Epithelial cell of esophagus (primary cell): ENCODE measurements around the gene SECTM1.

ENCODE experiments used
- DNase-seq: peaks from one replicate; pipeline ENCODE4 v3.0.0; 2010; ENCODE audit warnings: low read depth
- H3K4me3 ChIP-seq: 2 replicates; pipeline ENCODE4 v1.5.1; 2011; ENCODE audit warnings: mild to moderate bottlenecking, low read length, control low read depth
- TF ChIP-seq, protein P1 (sequence below): IDR thresholded peaks from 2 replicates; pipeline ENCODE4 v1.5.1; 2011; ENCODE audit warnings: low read depth, mild to moderate bottlenecking, low read length, control low read depth, inconsistent platforms; ENCODE audit not compliant: insufficient read depth; ENCODE audit errors: missing control alignments

SECTM1 gene

DNA sequence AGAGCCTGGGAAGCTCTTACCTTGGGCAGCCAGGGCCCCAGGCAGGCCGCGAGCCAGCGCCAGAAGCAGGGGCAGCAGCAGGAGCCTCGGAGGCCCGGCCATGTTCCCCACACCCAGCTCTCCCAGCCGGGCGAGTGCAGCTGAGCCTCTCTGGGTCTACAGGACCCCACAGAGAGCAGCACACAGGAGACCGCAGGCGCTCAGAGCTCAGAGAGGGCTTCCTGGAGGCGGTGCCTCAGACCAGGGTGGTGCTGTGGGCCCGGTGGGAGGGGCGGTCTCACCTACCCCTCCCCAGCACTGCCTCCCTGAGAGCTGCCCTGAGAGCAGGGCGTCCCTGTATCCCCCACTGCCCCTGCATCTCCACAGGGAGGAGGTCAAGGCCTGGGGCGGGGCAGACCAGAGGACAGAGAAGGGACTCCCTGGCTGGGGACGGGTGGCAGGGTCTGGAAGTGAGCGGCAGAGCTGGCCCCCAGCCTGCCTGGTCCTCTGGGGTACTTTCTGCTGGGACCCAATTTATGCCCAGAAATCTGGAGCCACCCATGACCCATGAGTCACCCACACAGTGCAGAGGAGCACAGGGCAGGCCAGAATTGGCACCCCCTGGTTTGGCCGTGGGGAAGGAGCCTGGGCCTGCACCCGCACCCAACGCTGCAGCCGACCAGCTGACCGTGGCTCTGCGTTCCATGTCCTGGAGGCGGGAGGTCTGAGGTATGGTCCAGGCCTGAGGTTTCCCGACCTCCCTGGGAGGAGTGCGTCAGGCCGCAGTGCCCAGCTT, 16.0 kb downstream of the SECTM1 start, which contains the start of gene CD7:
Gene CD7, minus strand, starts transcription at position 215 of the 775 bp plus-strand sequence. Its CDS starts 113 bp downstream, at position 102.
- TF ChIP-seq, protein P1, sequence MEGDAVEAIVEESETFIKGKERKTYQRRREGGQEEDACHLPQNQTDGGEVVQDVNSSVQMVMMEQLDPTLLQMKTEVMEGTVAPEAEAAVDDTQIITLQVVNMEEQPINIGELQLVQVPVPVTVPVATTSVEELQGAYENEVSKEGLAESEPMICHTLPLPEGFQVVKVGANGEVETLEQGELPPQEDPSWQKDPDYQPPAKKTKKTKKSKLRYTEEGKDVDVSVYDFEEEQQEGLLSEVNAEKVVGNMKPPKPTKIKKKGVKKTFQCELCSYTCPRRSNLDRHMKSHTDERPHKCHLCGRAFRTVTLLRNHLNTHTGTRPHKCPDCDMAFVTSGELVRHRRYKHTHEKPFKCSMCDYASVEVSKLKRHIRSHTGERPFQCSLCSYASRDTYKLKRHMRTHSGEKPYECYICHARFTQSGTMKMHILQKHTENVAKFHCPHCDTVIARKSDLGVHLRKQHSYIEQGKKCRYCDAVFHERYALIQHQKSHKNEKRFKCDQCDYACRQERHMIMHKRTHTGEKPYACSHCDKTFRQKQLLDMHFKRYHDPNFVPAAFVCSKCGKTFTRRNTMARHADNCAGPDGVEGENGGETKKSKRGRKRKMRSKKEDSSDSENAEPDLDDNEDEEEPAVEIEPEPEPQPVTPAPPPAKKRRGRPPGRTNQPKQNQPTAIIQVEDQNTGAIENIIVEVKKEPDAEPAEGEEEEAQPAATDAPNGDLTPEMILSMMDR = no peak
- no peak within 1 kb of the TSS for H3K4me3 ChIP-seq
- DNase-seq = no peak

DNA sequence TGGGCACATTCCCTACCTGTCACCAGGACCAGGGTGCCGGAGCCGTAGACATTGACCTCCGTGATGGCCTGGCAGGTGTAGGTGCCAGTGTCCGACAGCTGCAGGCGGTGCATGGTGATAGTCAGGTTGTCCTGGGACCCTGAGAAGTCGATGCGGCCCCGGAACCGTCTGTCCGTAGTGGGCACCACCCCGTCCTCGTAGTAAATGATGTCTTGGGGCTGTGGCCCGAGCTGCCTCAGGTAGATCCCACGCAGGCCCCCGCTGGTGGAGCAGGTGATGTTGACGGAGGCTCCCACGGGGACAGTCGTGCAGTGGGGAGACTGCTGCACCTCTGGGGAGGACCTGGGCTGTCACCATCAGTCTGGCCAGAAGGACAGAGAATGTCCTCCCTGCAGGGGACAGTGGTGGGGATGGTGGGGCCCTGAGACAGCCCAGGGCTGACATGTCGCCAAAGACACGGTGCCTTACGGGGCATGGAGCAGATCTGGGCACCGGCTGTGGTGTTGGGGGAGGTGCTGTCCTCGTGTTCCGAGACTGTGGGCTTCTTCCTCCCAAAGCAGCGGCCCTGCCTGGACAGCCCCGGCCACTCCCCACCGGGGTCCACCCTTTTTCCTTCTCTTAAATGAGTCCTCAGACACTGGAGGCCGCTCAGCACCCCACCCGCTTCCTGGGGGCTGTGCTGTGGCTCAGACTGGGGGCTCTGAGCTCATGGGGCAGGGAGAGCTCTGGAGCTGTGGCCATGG, 16.7 kb downstream of the SECTM1 start:
- no peak for DNase-seq
- TF ChIP-seq, protein P1 = no peak
- no peak overlapping the region for H3K4me3 ChIP-seq

DNA sequence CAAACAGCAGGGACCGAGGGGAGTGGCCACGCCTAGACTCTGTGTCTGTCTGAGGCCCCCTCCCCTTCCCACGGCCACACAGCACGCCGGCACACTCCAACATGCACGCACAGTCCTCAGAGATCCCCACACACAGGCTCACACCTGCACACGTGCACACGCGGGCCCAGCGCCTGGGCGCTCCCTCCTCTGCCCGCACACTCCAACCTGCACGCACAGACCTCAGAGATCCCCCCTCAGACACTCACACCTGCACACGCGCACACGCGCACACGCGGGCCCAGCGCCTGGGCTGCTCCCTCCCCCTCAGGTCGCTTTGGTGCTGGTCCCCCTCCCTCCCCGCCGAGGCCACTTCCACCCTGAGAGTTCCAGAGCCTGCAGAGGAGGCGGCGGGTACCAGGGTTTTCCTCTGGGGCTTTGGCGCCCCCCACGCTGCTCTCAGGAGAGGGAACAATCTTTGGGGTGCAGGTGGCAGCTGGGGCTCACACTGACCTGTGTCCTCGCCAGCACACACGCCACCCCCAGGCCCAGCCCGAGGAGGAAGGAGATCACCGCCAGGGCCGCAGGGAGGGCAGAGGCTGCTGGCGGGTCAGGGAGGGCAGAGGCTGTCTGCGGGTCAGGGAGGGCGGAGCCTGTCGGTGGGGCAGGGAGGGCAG, 17.7 kb downstream of the SECTM1 start:
- H3K4me3 ChIP-seq = no peak overlapping the region
- TF ChIP-seq, protein P1 = no peak
- no peak for DNase-seq

DNA sequence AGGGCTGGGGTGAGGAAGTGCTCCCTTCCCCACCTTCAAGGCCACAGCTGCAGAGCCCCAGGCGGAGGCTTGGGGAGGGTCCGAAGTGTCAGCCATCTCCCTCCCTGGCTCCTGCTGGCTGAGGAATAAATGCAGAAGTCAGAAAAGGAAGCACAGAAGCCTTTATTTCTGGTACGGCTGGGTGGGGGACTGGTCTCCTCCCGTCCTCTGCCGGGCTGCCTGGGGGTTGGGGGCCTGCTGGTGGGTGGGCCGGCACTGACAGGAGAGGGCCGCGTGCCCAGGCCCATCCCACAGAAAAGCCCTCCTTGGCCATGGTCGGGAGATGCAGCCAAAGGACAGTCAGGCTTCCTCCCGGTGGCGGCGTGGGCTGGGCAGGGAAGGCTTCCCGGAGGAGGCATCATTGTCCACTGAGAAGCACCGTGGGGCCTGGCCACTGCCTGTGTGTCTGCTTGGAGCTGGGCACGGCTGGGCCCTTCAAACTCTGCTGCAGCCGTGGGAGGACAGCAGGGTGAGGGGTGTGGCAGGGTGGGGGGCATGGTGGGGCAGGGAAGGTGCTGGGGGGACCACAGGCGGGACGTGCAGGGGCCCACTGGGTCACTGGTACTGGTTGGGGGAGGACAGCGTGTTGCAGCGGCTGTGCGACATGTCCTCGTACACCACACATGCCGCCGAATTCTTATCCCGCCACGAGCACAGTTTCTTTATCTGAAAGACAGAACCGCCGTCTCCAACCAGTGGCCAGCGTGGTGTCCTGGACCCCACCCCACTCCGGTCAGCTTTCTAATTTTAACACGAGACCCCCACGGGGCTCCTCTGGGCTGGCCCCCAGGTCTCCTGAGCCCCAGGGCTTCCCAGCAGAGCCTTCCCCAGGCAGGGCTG, 18.6 kb downstream of the SECTM1 start:
- DNase-seq = no peak
- no peak overlapping the region for H3K4me3 ChIP-seq
- TF ChIP-seq, protein P1 = no peak

DNA sequence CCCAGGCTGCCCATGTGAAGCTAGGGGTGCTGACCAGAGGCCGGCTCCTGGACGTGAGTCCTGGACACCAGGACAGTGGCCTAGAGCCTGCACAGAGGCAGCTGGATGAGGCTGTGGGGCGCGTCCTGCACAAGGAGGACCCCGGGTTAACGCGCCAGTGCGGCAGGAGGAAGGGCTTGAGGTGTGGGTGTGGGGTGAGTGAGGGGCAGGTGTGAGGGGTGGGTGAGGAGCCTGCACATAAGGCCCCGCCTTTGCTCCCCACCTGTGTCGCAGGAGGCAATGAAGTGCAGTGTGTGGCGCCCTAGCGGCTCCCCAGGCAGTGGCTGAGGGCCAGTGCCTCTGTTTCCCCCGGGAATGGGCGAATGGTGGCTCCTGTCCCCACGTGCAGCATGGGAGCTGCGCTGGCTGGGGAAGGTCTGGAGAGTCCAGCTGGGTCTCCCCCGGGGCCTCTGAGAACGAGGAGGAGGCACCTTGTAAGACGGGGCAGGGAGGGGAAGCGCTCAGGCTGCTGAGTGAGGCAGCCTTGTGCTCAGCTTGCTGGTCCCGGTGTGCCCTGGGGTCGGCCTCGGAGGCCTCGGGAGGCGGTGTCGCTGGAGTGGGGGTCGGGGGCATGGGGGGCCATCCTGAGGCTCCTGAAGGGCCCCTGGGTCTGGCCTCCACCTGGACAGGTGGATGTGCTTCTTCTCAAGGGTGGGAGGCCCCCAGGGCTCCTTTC, 19.4 kb downstream of the SECTM1 start:
- no peak for DNase-seq
- TF ChIP-seq, protein P1 = no peak
- H3K4me3 ChIP-seq = no peak overlapping the region
